GM18511 (cell line): ENCODE results near the gene TUBG1.
A peak's percentile ranks its signal among the peaks of the same experiment; 100 is the strongest.

Experiments
- ATAC-seq: cut with Tn5 transposase; IDR thresholded peaks from one replicate; pipeline ENCODE4 v1.9.1; 2021; ENCODE audit warnings: mild to moderate bottlenecking, moderate library complexity; ENCODE audit not compliant: unreplicated experiment

The TUBG1 gene

GRCh38 chr17:42609182-42609813 lies at the start of gene TUBG1, which contains the start of gene RETREG3:
TSS of gene TUBG1 (plus strand) at chr17:42609683. CDS start at chr17:42609738, 55 bp downstream.
TSS of gene RETREG3 (minus strand) at chr17:42609374. CDS start at chr17:42609324, 50 bp downstream.
- ATAC-seq: peak; percentile 77

GRCh38 chr17:42560246-42560645 lies 49.2 kb upstream of the TUBG1 start:
- ATAC-seq: no peak

DNA sequence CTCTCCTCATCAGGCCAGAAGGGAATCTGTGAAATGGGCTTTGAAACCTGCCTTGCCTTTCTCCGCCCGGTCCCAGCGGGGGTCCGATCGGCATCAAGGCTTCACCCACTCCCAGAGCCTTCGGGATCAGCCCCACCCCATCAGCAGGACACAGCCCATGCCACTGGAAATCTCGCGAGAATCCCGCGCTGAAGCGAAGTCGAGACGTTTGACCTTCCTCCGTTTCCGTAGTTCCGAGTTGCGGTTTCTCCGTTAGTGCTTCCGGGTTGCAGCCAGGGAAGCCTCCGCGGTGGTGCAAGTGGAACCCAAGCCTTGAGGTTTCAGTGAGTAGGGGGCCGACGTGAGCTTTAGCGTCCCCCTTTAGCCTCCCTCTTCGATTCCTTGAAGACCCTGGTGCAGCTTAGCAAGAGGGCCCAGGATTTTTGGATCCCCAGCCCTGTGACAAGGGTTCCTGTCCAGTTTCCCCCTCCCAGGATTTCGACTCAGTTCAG lies 47.5 kb upstream of the TUBG1 start, which contains the start of gene COASY:
Gene COASY (plus strand): TSS at position 252 of the 491 bp plus-strand sequence. CDS start 475 bp downstream, outside the sequence.
- ATAC-seq: no peak

DNA sequence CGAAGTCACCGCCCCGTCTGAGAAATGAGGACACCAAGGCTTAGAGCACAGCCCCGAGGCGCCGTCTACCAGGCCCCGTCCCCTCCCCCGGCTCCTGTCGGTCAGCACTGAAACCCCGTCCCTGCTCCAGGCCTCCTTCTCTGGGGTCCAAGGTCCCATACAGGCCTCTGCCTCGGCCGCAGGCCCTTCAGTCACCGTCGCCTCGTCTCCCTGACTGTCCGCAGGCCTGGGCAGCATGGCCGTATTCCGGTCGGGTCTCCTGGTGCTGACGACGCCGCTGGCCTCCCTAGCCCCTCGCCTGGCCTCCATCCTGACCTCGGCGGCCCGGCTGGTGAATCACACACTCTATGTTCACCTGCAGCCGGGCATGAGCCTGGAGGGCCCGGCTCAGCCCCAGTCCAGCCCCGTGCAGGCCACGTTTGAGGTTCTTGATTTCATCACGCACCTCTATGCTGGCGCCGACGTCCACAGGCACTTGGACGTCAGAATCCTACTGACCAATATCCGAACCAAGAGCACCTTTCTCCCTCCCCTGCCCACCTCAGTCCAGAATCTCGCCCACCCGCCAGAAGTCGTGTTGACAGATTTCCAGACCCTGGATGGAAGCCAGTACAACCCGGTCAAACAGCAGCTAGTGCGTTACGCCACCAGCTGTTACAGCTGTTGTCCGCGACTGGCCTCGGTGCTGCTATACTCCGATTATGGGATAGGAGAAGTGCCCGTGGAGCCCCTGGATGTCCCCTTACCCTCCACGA lies 46.9 kb upstream of the TUBG1 start:
- no peak for ATAC-seq

DNA sequence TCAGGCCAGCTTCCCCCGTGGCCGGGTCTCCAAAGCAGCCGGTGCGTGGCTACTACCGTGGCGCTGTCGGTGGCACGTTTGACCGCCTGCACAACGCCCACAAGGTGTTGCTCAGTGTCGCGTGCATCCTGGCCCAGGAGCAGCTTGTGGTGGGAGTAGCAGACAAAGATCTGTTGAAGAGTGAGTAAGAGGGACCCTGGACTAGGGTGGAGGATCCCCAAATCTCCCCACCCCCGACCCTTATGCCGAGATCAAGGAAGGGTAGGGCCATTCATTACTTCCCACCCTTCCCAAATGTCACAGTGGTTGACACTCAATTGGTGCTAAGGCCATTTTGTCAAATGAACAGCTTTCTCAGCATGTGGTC lies 46.4 kb upstream of the TUBG1 start:
- ATAC-seq: no peak

GRCh38 chr17:42563543-42563942 lies 45.9 kb upstream of the TUBG1 start:
- no peak for ATAC-seq

DNA sequence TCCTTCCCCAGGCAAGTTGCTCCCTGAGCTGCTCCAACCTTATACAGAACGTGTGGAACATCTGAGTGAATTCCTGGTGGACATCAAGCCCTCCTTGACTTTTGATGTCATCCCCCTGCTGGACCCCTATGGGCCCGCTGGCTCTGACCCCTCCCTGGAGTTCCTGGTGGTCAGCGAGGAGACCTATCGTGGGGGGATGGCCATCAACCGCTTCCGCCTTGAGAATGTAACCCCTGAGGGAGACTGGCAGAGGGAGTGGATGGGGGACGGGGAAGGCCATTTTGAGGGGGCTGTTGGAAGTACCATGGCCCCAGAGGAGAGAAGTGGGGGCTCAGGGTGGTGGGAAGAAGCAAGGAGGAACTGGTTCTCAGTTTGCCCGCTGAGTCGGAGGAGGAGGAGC lies 45.5 kb upstream of the TUBG1 start:
- no peak for ATAC-seq

GRCh38 chr17:42564815-42565522 lies 44.5 kb upstream of the TUBG1 start:
- no peak for ATAC-seq

- no peak for ATAC-seq
Measured at GRCh38 chr17:42565523-42566214, 43.8 kb upstream of the TUBG1 start.

GRCh38 chr17:42566215-42566882 lies 43.1 kb upstream of the TUBG1 start:
- ATAC-seq: no peak

DNA sequence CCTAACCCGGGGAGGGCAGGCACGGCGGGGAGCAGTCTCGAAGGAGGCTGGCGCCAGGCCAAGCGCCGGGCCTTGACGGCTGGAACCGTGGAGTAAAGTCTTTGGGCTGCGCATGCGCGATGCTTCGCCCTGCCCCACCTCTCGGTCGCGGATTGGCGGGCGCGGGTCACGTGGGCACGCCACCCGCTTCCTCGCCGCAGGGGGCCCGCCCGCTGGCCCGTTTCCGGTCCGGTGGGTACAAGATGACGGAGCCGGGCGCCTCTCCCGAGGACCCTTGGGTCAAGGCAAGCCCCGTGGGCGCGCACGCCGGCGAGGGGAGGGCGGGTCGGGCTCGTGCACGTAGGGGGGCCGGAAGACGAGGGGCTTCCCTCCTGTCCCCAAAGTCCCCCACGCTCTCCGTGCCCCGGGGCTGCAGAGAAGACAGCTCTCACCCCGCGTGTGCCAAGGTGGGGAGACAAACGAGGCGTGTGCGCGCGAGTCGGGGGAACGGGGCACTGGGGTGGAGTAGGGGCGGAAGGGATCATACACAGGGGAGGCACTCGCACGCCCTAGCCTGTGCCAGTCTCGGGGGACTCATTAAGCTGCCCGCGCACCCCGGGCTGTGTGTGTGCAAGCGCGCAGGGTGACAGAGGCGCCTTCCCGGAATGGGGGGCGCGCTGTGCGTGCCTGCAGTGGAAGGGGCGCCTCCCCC lies 42.5 kb upstream of the TUBG1 start, which contains the start of gene MLX:
Gene MLX (plus strand): TSS at position 218 of the 691 bp plus-strand sequence. CDS start 25 bp downstream, at position 243.
- ATAC-seq: no peak

DNA sequence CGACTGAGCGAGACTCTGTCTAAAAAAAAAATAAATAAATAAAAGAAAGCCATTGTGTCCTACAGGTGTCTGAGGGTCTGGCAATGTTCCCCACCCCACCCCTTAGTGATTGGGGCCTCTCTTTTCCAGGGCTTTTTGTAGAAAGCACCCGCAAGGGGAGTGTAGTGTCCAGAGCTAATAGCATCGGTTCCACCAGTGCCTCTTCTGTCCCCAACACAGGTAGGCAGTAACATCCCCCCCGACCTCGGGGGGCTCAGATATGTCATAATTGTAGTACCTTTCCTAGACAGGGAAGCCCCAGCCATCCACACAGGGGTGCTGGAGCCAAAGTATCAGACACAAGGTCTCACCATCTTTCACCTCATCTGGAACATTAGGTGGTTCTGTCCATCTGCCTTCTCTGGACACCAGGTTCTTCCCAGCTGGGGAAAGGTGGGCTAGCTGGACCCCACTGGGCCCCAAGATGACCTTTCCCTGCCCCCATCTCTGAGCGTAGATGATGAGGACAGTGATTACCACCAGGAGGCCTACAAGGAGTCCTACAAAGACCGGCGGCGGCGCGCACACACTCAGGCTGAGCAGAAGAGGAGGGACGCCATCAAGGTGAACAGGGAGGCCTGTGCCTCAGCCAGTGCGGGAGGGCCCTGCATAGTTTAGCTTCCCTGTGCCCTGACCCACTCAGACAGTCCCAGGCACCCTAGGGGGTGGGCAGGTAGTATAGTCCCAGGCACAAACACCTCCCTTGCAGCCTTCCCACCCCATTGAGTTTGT lies 41.0 kb upstream of the TUBG1 start:
- ATAC-seq: no peak

GRCh38 chr17:42571435-42572225 lies 37.9 kb upstream of the TUBG1 start:
- no peak for ATAC-seq

DNA sequence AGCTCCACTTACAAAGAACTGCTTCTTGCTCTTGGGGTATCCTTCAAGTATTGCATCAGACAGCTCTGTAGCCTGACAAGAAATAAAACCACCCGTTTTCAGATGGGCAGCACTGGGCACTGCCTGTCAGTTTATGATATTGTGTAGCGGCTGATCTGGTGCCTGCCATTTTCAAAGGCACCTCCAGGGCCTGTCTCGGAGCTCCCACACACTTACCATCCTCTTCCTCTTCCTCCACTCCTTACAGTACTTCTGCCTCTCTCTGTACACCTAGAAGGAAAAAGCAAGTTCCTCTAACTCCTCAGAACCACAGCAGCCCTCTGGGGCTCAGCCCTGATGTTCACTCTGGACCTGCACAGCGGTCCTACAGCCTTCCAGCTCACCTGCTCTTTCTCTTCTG lies 36.4 kb upstream of the TUBG1 start:
- ATAC-seq: no peak

DNA sequence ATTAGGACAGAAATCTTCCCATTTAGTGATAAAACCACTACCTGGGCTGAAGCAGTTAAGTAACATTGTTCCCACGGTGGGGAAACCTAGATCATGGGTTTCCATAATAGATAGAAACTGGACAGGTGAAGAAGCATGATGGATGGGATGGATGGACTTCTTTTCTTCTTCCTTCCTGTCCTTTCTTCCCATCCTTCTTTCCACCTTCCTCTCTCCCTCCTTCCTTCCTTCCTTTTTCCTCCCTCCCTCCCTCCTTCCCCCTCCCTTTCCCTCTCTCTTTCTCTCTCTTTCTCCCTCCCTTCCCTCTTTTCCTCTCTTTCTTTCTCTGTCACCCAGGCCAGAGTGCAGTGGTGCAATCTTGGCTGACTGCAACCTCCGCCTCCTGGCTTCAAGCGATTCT lies 35.0 kb upstream of the TUBG1 start:
- ATAC-seq: no peak

DNA sequence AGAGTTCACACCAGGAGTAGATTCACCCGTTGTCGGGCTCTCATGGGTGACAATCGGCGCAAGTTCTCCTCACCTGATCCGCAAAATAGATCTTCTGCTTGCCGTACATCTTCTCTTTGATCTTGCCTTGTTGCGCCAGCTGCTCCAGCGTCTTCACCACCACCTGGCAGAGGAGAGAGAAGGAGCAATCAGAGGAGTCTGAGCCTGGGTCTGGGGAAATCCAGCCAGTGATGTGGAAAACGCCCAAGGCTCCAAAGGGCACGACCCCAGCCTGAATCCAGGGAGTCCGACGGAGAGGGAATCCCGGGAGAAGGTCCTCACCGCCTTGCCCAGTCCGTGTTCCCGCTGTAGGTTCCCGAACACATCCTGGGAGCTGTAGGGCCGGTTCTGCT lies 32.3 kb upstream of the TUBG1 start:
- peak; percentile 7 for ATAC-seq

DNA sequence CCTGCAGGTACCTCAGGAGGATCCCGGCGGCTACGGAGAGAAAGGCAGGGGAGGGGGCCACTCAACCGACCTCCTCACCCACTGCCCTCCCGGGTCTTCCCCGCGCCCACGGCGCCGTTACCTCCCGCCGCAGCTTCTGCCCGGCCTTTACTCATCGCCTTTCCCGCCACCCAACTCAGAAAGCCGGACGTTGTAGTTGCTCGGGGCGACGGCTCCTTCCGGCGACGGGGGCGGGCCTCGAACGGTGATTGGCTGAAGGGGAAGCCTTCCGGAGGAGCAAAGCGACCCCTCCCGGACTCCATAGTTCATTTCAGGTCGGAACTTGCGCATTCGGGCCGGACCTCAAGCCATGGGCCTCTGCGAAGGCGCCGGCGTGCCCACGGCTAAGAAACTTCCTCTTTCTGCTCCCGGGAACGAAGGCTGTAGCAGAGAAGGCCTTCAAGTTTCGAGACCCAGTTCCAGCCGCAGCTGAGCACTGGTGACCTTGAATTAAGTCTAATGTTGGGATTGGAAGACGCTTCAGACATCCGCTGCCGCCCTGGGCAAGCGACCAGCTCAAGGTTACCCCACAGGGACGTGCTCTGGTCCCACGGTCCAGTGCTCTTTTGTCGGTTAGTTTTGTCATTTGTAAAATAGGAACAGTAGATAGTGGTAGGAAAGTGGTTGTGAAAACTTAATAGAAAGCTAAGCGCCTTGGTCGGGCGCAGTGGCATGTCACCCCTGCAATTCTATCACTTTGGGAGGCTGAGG lies 31.8 kb upstream of the TUBG1 start, which contains the start of gene PSMC3IP:
Gene PSMC3IP (minus strand): TSS at position 198 of the 750 bp plus-strand sequence. CDS start 43 bp downstream, at position 155.
- ATAC-seq: peak; percentile 72
